Esophagus muscularis mucosa (tissue), 4 donors: ENCODE measurements around the gene AXIN1. TPM values are rescaled to one million over a fixed set of nuclear protein-coding genes. Genes with fewer than 3 reads are reported as not detected.

Source experiments
- DNase-seq: peaks from one replicate; pipeline ENCODE4 v3.0.0-alpha.2; 2017; ENCODE audit errors: extremely low spot score
- H3K27ac ChIP-seq, 4 donors: fragments of 200-600 bp; sonication (generic); replicated peaks in 1 of 4; 1 replicate in 3 of 4; 2 replicates in 1 of 4; pipeline ENCODE4 v1.5.1; 2016 to 2019; ENCODE audit warnings: mild to moderate bottlenecking in 1 of 4
- H3K27me3 ChIP-seq, 4 donors: fragments of 200-600 bp; sonication (generic); one replicate each; pipeline versions ENCODE4 v1.5.1 to v1.6.0; 2016 to 2019
- H3K36me3 ChIP-seq, 4 donors: fragments of 200-600 bp; sonication (generic); one replicate each; pipeline ENCODE4 v1.5.1; 2016 to 2019
- H3K4me1 ChIP-seq, 4 donors: fragments of 200-600 bp; sonication (generic); one replicate each; pipeline ENCODE4 v1.5.1; 2016 to 2019
- H3K4me3 ChIP-seq, 4 donors: fragments of 200-600 bp; sonication (generic); 1 replicate in 2 of 4; 2 replicates in 2 of 4; pipeline ENCODE4 v1.5.1; 2016 to 2019; ENCODE audit warnings: mild to moderate bottlenecking in 4 of 4, moderate library complexity in 1 of 4
- H3K9me3 ChIP-seq, 4 donors: fragments of 200-600 bp; sonication (generic); 1 replicate in 3 of 4; 2 replicates in 1 of 4; pipeline ENCODE4 v1.5.1; 2016 to 2019
- EP300 ChIP-seq: sonication (generic); formaldehyde crosslinking; IDR thresholded peaks from one replicate; pipeline ENCODE4 v1.6.1; 2017; ENCODE audit warnings: antibody characterized with exemption
- POLR2A ChIP-seq: fragments of 450-650 bp; IDR thresholded peaks from one replicate; pipeline ENCODE4 v1.6.1; 2017; ENCODE audit warnings: antibody characterized with exemption, moderate library complexity, mild to moderate bottlenecking, low read depth
- POLR2AphosphoS5 ChIP-seq, 2 donors: sonication (generic); formaldehyde crosslinking; IDR thresholded peaks; one replicate each; pipeline ENCODE4 v1.6.1; 2017; ENCODE audit warnings: antibody characterized with exemption in 2 of 2
- WGBS: methylation state at CpG from one replicate; pipeline ENCODE4 v1.1.5; 2018; 5-methylcytosine and 5-hydroxymethylcytosine counted together
- intact Hi-C: fragments of 100-400 bp; cut with DNase I; formaldehyde crosslinking; loops from one replicate; pipeline ENCODE4 v1.15.1; 2023
- total RNA-seq, 4 donors: library from RNA; depleted of rRNA; stranded (reverse); fragments of >200 nt; gene quantifications; one replicate each; pipeline versions ENCODE4 v1.1.0 to v1.2.1, GENCODE V29; 2016
- TF ChIP-seq, protein P1 (sequence below), 3 experiments: fragments of 200-600 bp in 2 of 3; fragments of 450-650 bp in 1 of 3; sonication (generic) in 2 of 3; IDR thresholded peaks; one replicate each; pipeline ENCODE4 v1.5.1; 2017 to 2019; ENCODE audit warnings: antibody characterized with exemption in 3 of 3, mild to moderate bottlenecking in 2 of 3, moderate library complexity in 1 of 3

Gene AXIN1
- total RNA-seq, 4 donors from 2014 or later, result 24.1 to 56.2 (median 44.1) TPM

DNA sequence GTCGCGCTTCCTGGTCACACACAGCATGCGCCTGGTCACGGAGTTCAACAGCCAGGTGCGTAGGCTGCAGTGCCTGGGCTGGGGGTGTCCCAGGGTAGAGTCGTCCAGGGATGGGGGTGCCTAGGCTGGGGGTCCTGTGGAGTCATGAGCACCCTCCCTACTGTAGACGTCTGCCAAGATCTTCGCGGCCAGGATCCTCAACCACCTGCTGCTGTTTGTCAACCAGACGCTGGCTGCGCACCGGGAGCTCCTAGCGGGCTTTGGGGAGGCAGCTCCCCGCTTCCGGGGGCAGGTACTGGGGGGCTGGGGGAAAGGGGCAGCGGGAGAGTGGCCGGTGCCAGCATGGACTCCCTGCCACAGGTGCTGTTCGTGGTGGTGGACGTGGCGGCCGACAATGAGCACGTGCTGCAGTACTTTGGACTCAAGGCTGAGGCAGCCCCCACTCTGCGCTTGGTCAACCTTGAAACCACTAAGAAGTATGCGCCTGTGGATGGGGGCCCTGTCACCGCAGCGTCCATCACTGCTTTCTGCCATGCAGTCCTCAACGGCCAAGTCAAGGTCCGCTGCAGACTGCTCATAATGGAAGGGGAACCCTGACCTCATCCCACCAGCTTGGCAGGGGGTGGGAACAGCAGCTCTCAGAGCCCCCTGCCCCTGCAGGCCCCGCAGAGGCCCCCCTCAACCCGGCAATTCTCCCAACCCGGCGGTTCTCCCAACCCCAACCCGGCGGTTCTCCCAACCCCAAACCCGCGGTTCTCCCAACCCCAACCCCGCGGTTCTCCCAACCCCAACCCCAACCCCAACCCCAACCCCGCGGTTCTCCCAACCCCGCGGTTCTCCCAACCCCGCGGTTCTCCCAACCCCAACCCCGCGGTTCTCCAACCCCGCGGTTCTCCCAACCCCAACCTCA, 67.1 kb downstream of the AXIN1 start:
- 96% methylated on average over 25 of the region's 48 CpGs for WGBS
- H3K36me3 ChIP-seq, result peaks cover 0 to 42% (median 38%) of the 10 kb centered on the region in 4 donors
- H3K27me3 ChIP-seq, result peaks cover 0 to 29% (median 11%) of the 10 kb centered on the region in 4 donors
- H3K4me1 ChIP-seq, result peaks cover 8 to 16% (median 13%) of the 10 kb centered on the region in 4 donors
- no peak overlapping the region for H3K27ac ChIP-seq
- intact Hi-C loops, result no loop called here
- H3K4me3 ChIP-seq, result no peak overlapping the region
- H3K9me3 ChIP-seq, result no peaks in the 10 kb centered on the region
- DNase-seq, result no peak
- TF ChIP-seq, protein P1, sequence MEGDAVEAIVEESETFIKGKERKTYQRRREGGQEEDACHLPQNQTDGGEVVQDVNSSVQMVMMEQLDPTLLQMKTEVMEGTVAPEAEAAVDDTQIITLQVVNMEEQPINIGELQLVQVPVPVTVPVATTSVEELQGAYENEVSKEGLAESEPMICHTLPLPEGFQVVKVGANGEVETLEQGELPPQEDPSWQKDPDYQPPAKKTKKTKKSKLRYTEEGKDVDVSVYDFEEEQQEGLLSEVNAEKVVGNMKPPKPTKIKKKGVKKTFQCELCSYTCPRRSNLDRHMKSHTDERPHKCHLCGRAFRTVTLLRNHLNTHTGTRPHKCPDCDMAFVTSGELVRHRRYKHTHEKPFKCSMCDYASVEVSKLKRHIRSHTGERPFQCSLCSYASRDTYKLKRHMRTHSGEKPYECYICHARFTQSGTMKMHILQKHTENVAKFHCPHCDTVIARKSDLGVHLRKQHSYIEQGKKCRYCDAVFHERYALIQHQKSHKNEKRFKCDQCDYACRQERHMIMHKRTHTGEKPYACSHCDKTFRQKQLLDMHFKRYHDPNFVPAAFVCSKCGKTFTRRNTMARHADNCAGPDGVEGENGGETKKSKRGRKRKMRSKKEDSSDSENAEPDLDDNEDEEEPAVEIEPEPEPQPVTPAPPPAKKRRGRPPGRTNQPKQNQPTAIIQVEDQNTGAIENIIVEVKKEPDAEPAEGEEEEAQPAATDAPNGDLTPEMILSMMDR (IDR thresholded peaks at IDR 0.05), result no peak
- no peak for TF ChIP-seq POLR2AphosphoS5 (IDR thresholded peaks at IDR 0.05)
- no peak for TF ChIP-seq EP300
- TF ChIP-seq POLR2A, result no peak

DNA sequence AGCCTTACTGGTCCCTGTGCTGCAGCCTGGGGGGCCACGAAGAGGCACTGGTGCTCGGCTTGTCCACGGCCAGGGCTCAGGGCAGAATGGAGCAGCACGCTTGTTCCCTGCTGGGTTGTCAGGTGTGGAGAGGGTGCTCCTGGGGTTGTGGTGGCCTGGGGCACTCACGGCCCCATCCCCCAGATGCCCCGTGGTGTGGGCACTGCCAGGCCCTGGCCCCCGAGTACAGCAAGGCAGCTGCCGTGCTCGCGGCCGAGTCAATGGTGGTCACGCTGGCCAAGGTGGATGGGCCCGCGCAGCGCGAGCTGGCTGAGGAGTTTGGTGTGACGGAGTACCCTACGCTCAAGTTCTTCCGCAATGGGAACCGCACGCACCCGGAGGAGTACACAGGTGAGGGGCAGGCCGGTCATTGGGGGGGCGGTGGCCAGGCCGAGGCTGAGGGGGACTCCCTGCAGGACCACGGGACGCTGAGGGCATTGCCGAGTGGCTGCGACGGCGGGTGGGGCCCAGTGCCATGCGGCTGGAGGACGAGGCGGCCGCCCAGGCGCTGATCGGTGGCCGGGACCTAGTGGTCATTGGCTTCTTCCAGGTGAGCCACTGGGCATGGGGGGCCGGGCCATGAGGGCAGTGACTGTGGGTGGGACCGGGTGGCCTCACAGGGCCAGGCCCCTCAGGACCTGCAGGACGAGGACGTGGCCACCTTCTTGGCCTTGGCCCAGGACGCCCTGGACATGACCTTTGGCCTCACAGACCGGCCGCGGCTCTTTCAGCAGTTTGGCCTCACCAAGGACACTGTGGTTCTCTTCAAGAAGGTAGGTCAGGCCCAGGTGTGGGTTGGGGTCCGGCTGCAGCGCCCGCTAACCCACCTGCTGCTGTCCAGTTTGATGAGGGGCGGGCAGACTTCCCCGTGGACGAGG, 68.1 kb downstream of the AXIN1 start:
- Histone ChIP-seq H3K36me3 (peaks cover 0 to 32% (median 29%) of the 10 kb centered on the region in 4 donors), H3K4me3 (no peak overlapping the region), H3K27ac (no peak overlapping the region), H3K9me3 (no peaks in the 10 kb centered on the region), H3K27me3 (peaks cover 0 to 36% (median 11%) of the 10 kb centered on the region in 4 donors), H3K4me1 (peaks cover 10 to 22% (median 17%) of the 10 kb centered on the region in 4 donors)
- no peak for DNase-seq
- intact Hi-C loops, result no loop called here
- WGBS, result 94% methylated on average over 14 of the region's 52 CpGs
- TF ChIP-seq, protein P1 (IDR thresholded peaks at IDR 0.05), result no peak
- no peak for TF ChIP-seq EP300
- TF ChIP-seq POLR2A, result no peak
- TF ChIP-seq POLR2AphosphoS5 (IDR thresholded peaks at IDR 0.05), result no peak

DNA sequence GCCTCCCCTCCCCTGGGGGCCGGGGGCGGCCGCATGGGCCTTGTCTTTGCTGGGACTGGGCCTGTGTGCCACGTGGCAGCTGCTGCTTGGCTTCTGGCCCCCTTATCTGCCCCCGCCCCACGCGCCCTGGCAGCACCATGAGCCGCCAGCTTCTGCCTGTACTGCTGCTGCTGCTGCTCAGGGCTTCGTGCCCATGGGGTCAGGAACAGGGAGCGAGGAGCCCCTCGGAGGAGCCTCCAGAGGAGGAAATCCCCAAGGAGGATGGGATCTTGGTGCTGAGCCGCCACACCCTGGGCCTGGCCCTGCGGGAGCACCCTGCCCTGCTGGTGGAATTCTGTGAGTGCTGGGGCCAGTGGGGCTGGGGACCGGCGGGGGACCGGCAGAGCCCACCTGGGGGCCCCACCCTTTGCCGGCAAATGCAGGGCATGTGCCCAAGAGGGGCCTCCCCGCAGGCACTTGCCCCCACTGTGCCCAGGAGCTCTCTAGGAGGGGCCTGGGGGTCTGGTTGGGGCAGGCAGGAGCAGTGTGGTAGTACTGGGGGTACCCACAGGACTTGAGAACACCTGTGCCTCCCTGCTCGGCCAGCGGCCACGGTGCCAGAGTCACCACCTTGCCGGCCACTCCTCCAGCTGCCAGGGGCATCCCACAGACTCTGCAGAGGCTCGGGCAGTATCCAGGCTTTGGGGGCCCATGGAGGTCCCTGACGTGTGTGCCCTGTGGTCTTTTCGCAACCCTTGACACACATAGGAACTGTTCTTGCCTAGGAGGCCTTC, 69.3 kb downstream of the AXIN1 start, which contains the start of gene PDIA2:
TSS of gene PDIA2 (plus strand) at position 132 of the 773 bp plus-strand sequence. CDS start at position 138, 6 bp downstream.
- no peak within 1 kb of the TSS for H3K4me3 ChIP-seq
- H3K36me3 ChIP-seq, result peaks cover 0 to 20% (median 16%) of the 10 kb centered on the region in 4 donors
- intact Hi-C loops, result no loop called here
- H3K27me3 ChIP-seq, result peaks cover 0 to 38% (median 11%) of the 10 kb centered on the region in 4 donors
- H3K27ac ChIP-seq, result no peak within 1 kb of the TSS
- peaks cover 10 to 22% (median 17%) of the 10 kb centered on the region in 4 donors for H3K4me1 ChIP-seq
- 75% methylated on average over 15 of the region's 25 CpGs for WGBS
- H3K9me3 ChIP-seq, result no peaks in the 10 kb centered on the region
- no peak for DNase-seq
- TF ChIP-seq POLR2AphosphoS5 (IDR thresholded peaks at IDR 0.05), result no peak
- TF ChIP-seq EP300, result no peak
- no peak for TF ChIP-seq POLR2A
- TF ChIP-seq, protein P1 (IDR thresholded peaks at IDR 0.05), result no peak

DNA sequence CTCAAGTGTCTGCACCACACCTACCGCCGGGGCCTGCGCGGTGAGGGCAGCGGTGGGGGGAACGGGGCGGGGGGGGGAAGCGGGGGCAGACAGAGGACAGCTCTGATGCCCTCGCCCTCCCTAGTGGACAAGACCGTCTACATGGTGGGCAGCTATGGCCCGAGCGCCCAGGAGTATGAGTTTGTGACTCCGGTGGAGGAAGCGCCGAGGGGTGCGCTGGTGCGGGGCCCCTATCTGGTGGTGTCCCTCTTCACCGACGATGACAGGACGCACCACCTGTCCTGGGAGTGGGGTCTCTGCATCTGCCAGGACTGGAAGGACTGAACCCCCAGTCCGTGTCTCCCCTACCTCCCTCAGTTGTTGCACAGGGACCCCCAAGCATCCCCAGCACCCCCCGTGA, 70.0 kb downstream of the AXIN1 start:
- no peak overlapping the region for H3K4me3 ChIP-seq
- DNase-seq, result no peak
- WGBS, result 83% methylated on average over 8 of the region's 22 CpGs
- no peaks in the 10 kb centered on the region for H3K9me3 ChIP-seq
- peaks cover 0 to 38% (median 11%) of the 10 kb centered on the region in 4 donors for H3K27me3 ChIP-seq
- no peak for TF ChIP-seq EP300
- TF ChIP-seq POLR2A, result no peak
- TF ChIP-seq POLR2AphosphoS5 (IDR thresholded peaks at IDR 0.05), result no peak
- TF ChIP-seq, protein P1 (IDR thresholded peaks at IDR 0.05), result no peak
- intact Hi-C loops, result no loop called here
- no peak overlapping the region for H3K27ac ChIP-seq
- peaks cover 0 to 12% (median 9%) of the 10 kb centered on the region in 4 donors for H3K36me3 ChIP-seq
- H3K4me1 ChIP-seq, result peaks cover 10 to 22% (median 17%) of the 10 kb centered on the region in 4 donors
